Activated CD8-positive, alpha-beta memory T cell treated with anti-CD3 and anti-CD28 coated beads, Interleukin-2, amount 10 ng/mL, durations not matched to agents 7 days and 5 days (primary cell): ENCODE data around the gene TINAGL1. TPM values are rescaled to one million over a fixed set of nuclear protein-coding genes. Genes with fewer than 3 reads are reported as not detected.

Experiments
- ATAC-seq: fragments of 150-1000 bp; cut with Tn5 transposase; one replicate; pipeline ENCODE4 v1.10.0; 2021; ENCODE audit warnings: moderate library complexity
- CTCF ChIA-PET: fragments of 350-600 bp; sonication (Branson Sonifier 250); formaldehyde crosslinking; loops from one replicate; lab custom pipeline; 2021; ENCODE audit warnings: antibody characterized with exemption; lab: Charles Lee
- DNase-seq: peaks from one replicate; pipeline ENCODE4 v3.0.0-alpha.2; 2020
- H3K27ac Mint-ChIP-seq: one replicate; pipeline ENCODE4 v1.8.0; 2021; ENCODE audit warnings: mild to moderate bottlenecking, mixed read lengths
- H3K27me3 Mint-ChIP-seq: one replicate; pipeline ENCODE4 v1.8.0; 2021; ENCODE audit warnings: mixed read lengths
- H3K36me3 Mint-ChIP-seq: one replicate; pipeline ENCODE4 v1.8.0; 2021; ENCODE audit warnings: mild to moderate bottlenecking, mixed read lengths
- H3K4me1 Mint-ChIP-seq: one replicate; pipeline ENCODE4 v1.8.0; 2021; ENCODE audit warnings: mixed read lengths
- H3K4me3 Mint-ChIP-seq: one replicate; pipeline ENCODE4 v1.8.0; 2021; ENCODE audit warnings: mild to moderate bottlenecking, moderate library complexity, mixed read lengths
- H3K9me3 Mint-ChIP-seq: one replicate; pipeline ENCODE4 v1.8.0; 2022; ENCODE audit warnings: low read depth, mixed read lengths
- total RNA-seq, 2 experiments: library from RNA; stranded (reverse); gene quantifications; one replicate each; pipeline ENCODE4 v1.2.3, GENCODE V29; 2021

Gene TINAGL1
- total RNA-seq, 2 experiments from 2014 or later: not detected

GRCh38 chr1:31571340-31572295, 4.7 kb upstream of the TINAGL1 start:
- no peaks in the 10 kb centered on the region for H3K9me3 Mint-ChIP-seq
- H3K27me3 Mint-ChIP-seq: peaks cover 25% of the 10 kb centered on the region
- DNase-seq: no peak
- no peak overlapping the region for H3K4me3 Mint-ChIP-seq
- H3K27ac Mint-ChIP-seq: no peak overlapping the region
- peaks cover 2% of the 10 kb centered on the region for H3K4me1 Mint-ChIP-seq
- H3K36me3 Mint-ChIP-seq: no peaks in the 10 kb centered on the region
- no peak for ATAC-seq
- CTCF ChIA-PET: interaction anchor here (1.4 to 2.5 kb wide), 2 partner anchors 22 to 174 kb away, joined by 3 to 8 read pairs; no protein-coding TSS in a partner anchor

- Mint-ChIP-seq H3K4me1 (peaks cover 2% of the 10 kb centered on the region), H3K9me3 (no peaks in the 10 kb centered on the region), H3K36me3 (no peaks in the 10 kb centered on the region), H3K27me3 (peaks cover 26% of the 10 kb centered on the region), H3K4me3 (no peak overlapping the region), H3K27ac (no peak overlapping the region)
- CTCF ChIA-PET: no interaction called here
- ATAC-seq: no peak
- DNase-seq: no peak
These were observed 3.8 kb upstream of the TINAGL1 start for GRCh38 chr1:31572323-31573104.

GRCh38 chr1:31573261-31573660, 3.1 kb upstream of the TINAGL1 start:
- Mint-ChIP-seq H3K27ac (no peak overlapping the region), H3K4me3 (no peak overlapping the region), H3K9me3 (no peaks in the 10 kb centered on the region), H3K27me3 (peaks cover 21% of the 10 kb centered on the region), H3K4me1 (peaks cover 2% of the 10 kb centered on the region), H3K36me3 (no peaks in the 10 kb centered on the region)
- ATAC-seq: no peak
- CTCF ChIA-PET: no interaction called here
- DNase-seq: no peak

GRCh38 chr1:31574749-31575368, 1.5 kb upstream of the TINAGL1 start:
- CTCF ChIA-PET: interaction anchor here (1.0 to 1.3 kb wide), 3 partner anchors 10 to 22 kb away, joined by 3 read pairs; no protein-coding TSS in a partner anchor
- DNase-seq: no peak
- Mint-ChIP-seq H3K36me3 (no peaks in the 10 kb centered on the region), H3K4me1 (peaks cover 2% of the 10 kb centered on the region), H3K27ac (no peak overlapping the region), H3K27me3 (peaks cover 19% of the 10 kb centered on the region), H3K4me3 (no peak overlapping the region), H3K9me3 (no peaks in the 10 kb centered on the region)
- no peak for ATAC-seq

- no peak overlapping the region for H3K27ac Mint-ChIP-seq
- no peak overlapping the region for H3K4me3 Mint-ChIP-seq
- H3K9me3 Mint-ChIP-seq: no peaks in the 10 kb centered on the region
- H3K27me3 Mint-ChIP-seq: peaks cover 18% of the 10 kb centered on the region
- H3K36me3 Mint-ChIP-seq: no peaks in the 10 kb centered on the region
- ATAC-seq (no peak), DNase-seq (no peak)
- CTCF ChIA-PET: interaction anchor here (1.0 kb wide), 1 partner anchor 11 kb away, joined by 3 read pairs; no protein-coding TSS in a partner anchor
- H3K4me1 Mint-ChIP-seq: peaks cover 2% of the 10 kb centered on the region
These were observed 760 bp upstream of the TINAGL1 start for GRCh38 chr1:31575369-31576140.

- no peak for DNase-seq
- Mint-ChIP-seq H3K27ac (peak overlapping the region; percentile 9), H3K4me1 (peaks cover 2% of the 10 kb centered on the region), H3K27me3 (peaks cover 7% of the 10 kb centered on the region), H3K4me3 (no peak overlapping the region), H3K9me3 (no peaks in the 10 kb centered on the region), H3K36me3 (no peaks in the 10 kb centered on the region)
- ATAC-seq: no peak
- CTCF ChIA-PET: no interaction called here
These were observed 584 bp downstream of the TINAGL1 start for GRCh38 chr1:31576743-31577455.

- DNase-seq: no peak
- CTCF ChIA-PET: interaction anchor here (1.6 kb wide), 1 partner anchor 11 kb away, joined by 3 read pairs; no protein-coding TSS in a partner anchor
- no peak for ATAC-seq
- H3K4me1 Mint-ChIP-seq: peaks cover 2% of the 10 kb centered on the region
- H3K4me3 Mint-ChIP-seq: no peak overlapping the region
- H3K36me3 Mint-ChIP-seq: no peaks in the 10 kb centered on the region
- H3K9me3 Mint-ChIP-seq: no peaks in the 10 kb centered on the region
- peaks cover 6% of the 10 kb centered on the region for H3K27me3 Mint-ChIP-seq
- no peak overlapping the region for H3K27ac Mint-ChIP-seq
These were observed 1.3 kb downstream of the TINAGL1 start for GRCh38 chr1:31577515-31578192.

GRCh38 chr1:31579374-31579773, 3.1 kb downstream of the TINAGL1 start:
- DNase-seq: no peak
- CTCF ChIA-PET: no interaction called here
- no peak overlapping the region for H3K27ac Mint-ChIP-seq
- H3K27me3 Mint-ChIP-seq: peaks cover 6% of the 10 kb centered on the region
- H3K4me1 Mint-ChIP-seq: peaks cover 2% of the 10 kb centered on the region
- no peak for ATAC-seq
- H3K4me3 Mint-ChIP-seq: no peak overlapping the region
- no peaks in the 10 kb centered on the region for H3K9me3 Mint-ChIP-seq
- H3K36me3 Mint-ChIP-seq: no peaks in the 10 kb centered on the region

GRCh38 chr1:31580513-31580870, 4.2 kb downstream of the TINAGL1 start:
- no peaks in the 10 kb centered on the region for H3K9me3 Mint-ChIP-seq
- no peak overlapping the region for H3K27ac Mint-ChIP-seq
- H3K4me1 Mint-ChIP-seq: peaks cover 2% of the 10 kb centered on the region
- H3K27me3 Mint-ChIP-seq: peaks cover 3% of the 10 kb centered on the region
- ATAC-seq: no peak
- CTCF ChIA-PET: interaction anchor here (1.1 to 1.6 kb wide), 3 partner anchors 13 to 31 kb away, joined by 3 to 5 read pairs (median 3); no protein-coding TSS in a partner anchor
- DNase-seq: no peak
- H3K4me3 Mint-ChIP-seq: no peak overlapping the region
- H3K36me3 Mint-ChIP-seq: no peaks in the 10 kb centered on the region

GRCh38 chr1:31580891-31581603, 4.7 kb downstream of the TINAGL1 start:
- no peaks in the 10 kb centered on the region for H3K9me3 Mint-ChIP-seq
- ATAC-seq: no peak
- H3K27ac Mint-ChIP-seq: no peak overlapping the region
- H3K36me3 Mint-ChIP-seq: no peaks in the 10 kb centered on the region
- no peak for DNase-seq
- H3K27me3 Mint-ChIP-seq: peaks cover 3% of the 10 kb centered on the region
- no peak overlapping the region for H3K4me3 Mint-ChIP-seq
- CTCF ChIA-PET: interaction anchor here (1.1 to 1.6 kb wide), 3 partner anchors 13 to 32 kb away, joined by 3 to 5 read pairs (median 3); no protein-coding TSS in a partner anchor
- peaks cover 2% of the 10 kb centered on the region for H3K4me1 Mint-ChIP-seq
